GM12878 (cell line): ENCODE data around the gene DDX46. TPM values are rescaled to one million over a fixed set of nuclear protein-coding genes. Genes with fewer than 3 reads are reported as not detected.

Experiments used
- BCL3 ChIP-seq: IDR thresholded peaks from 2 replicates; pipeline ENCODE4 v1.6.1; 2011; ENCODE audit warnings: borderline replicate concordance, low read depth, mild to moderate bottlenecking, moderate library complexity, low read length; ENCODE audit not compliant: insufficient read depth, poor library complexity, severe bottlenecking
- BMI1 ChIP-seq: fragments of 450-650 bp; IDR thresholded peaks from 2 replicates; pipeline ENCODE4 v1.6.1; 2016; ENCODE audit warnings: mild to moderate bottlenecking, moderate library complexity, borderline replicate concordance
- CEBPB ChIP-seq, 2 experiments: fragments of 150-350 bp in 1 of 2; IDR thresholded peaks; 2 replicates each; pipeline ENCODE4 v1.6.1; 2012 to 2014; ENCODE audit warnings: low read depth in 2 of 2, low read length in 2 of 2, borderline replicate concordance in 1 of 2, inconsistent platforms in 1 of 2
- GABPA ChIP-seq: IDR thresholded peaks from 2 replicates; pipeline ENCODE4 v1.6.1; 2014; ENCODE audit warnings: antibody characterized with exemption, low read depth, mild to moderate bottlenecking, inconsistent platforms
- GATAD2B ChIP-seq: fragments of 450-650 bp; conservative IDR thresholded peaks from 2 replicates; pipeline ENCODE4 v1.6.1; 2017; ENCODE audit warnings: low read depth, mild to moderate bottlenecking, moderate library complexity
- MXI1 ChIP-seq: fragments of 150-350 bp; IDR thresholded peaks from 2 replicates; pipeline ENCODE4 v1.6.1; 2011; ENCODE audit warnings: low read depth, mild to moderate bottlenecking, inconsistent platforms, low read length, improper control_type of control experiment
- NBN ChIP-seq: fragments of 450-650 bp; IDR thresholded peaks from 2 replicates; pipeline ENCODE4 v1.6.1; 2016
- NFYA ChIP-seq: IDR thresholded peaks from 2 replicates; pipeline ENCODE4 v1.6.1; 2011; ENCODE audit warnings: low read depth, mild to moderate bottlenecking, low read length, improper control_type of control experiment, borderline replicate concordance
- NRF1 ChIP-seq: conservative IDR thresholded peaks from 2 replicates; pipeline ENCODE4 v1.6.1; 2011; ENCODE audit warnings: mild to moderate bottlenecking, low read depth, low read length, improper control_type of control experiment
- POU2F2 ChIP-seq: IDR thresholded peaks from 3 replicates; pipeline ENCODE4 v1.6.1; 2011; ENCODE audit warnings: low read depth, mild to moderate bottlenecking, low read length, borderline replicate concordance
- RELA ChIP-seq: fragments of 450-650 bp; IDR thresholded peaks from 2 replicates; pipeline ENCODE4 v1.8.0; 2014; ENCODE audit warnings: borderline replicate concordance; ENCODE audit not compliant: partially characterized antibody
- RUNX3 ChIP-seq: IDR thresholded peaks from 2 replicates; pipeline ENCODE4 v1.6.1; 2012; ENCODE audit warnings: low read length, inconsistent platforms
- SMAD1 ChIP-seq: fragments of 450-650 bp; IDR thresholded peaks from 2 replicates; pipeline ENCODE4 v1.6.1; 2018; ENCODE audit warnings: mild to moderate bottlenecking, low read depth; ENCODE audit not compliant: partially characterized antibody
- SP1 ChIP-seq: IDR thresholded peaks from one replicate; pipeline ENCODE4 v1.6.1; 2011; ENCODE audit warnings: low read depth, low read length
- SRF ChIP-seq, 2 experiments: IDR thresholded peaks; 2 replicates each; pipeline ENCODE4 v1.6.1; 2011; ENCODE audit warnings: low read depth in 2 of 2, low read length in 2 of 2, mild to moderate bottlenecking in 1 of 2, moderate library complexity in 1 of 2
- TCF12 ChIP-seq: IDR thresholded peaks from 2 replicates; pipeline ENCODE4 v1.6.1; 2011; ENCODE audit warnings: low read depth, mild to moderate bottlenecking, low read length
- TCF3 ChIP-seq: IDR thresholded peaks from 2 replicates; pipeline ENCODE4 v1.6.1; 2012; ENCODE audit warnings: low read depth, mild to moderate bottlenecking, low read length, borderline replicate concordance; ENCODE audit not compliant: insufficient read depth
- polyA plus RNA-seq, 11 experiments: library from polyadenylated mRNA; depleted of rRNA in 4 of 11; unstranded in 6 of 11; stranded (reverse) in 5 of 11; fragments of >200 nt; fragmentation: Nextera tagmentation in 4 of 11; fragmentation: Illumina TruSeq in 1 of 11; extraction: Ambion mirVana in 4 of 11; extraction: Trizol in 1 of 11; gene quantifications; 1 replicate in 1 of 11; 2 replicates in 10 of 11; pipeline versions ENCODE4 v1.2.1 to v1.2.3, GENCODE V29; 2011 to 2016; ENCODE audit warnings: inconsistent platforms in 2 of 11, missing spikeins in 2 of 11, low read depth in 1 of 11
- total RNA-seq, 4 experiments: library from RNA; depleted of rRNA in 3 of 4; stranded (reverse); fragments of >200 nt in 3 of 4; fragmentation: Illumina TruSeq in 1 of 4; extraction: Trizol in 1 of 4; gene quantifications; 2 replicates each; pipeline versions ENCODE4 v1.2.1 to v1.2.3, GENCODE V29; 2013 to 2021
- TF ChIP-seq, protein P1 (sequence below): fragments of 450-650 bp; IDR thresholded peaks from 2 replicates; pipeline ENCODE4 v1.6.1; 2017; ENCODE audit warnings: antibody characterized with exemption, mild to moderate bottlenecking, moderate library complexity
- TF ChIP-seq, protein P2 (sequence below): IDR thresholded peaks from 2 replicates; pipeline ENCODE4 v1.6.1; 2012; ENCODE audit warnings: low read length, inconsistent platforms
- TF ChIP-seq, protein P3 (sequence below): fragments of 450-650 bp; IDR thresholded peaks from 2 replicates; pipeline ENCODE4 v1.6.1; 2017; ENCODE audit warnings: mild to moderate bottlenecking
- TF ChIP-seq, protein P4 (sequence below): fragments of 450-650 bp; IDR thresholded peaks from 2 replicates; pipeline ENCODE4 v1.6.1; 2016; ENCODE audit warnings: mild to moderate bottlenecking

Gene DDX46
- total and polyA plus RNA-seq, 10 of the 15 experiments (the other 5 are each of a cell fraction or from before 2014, with no cell fraction given) = 23.0 to 77.1 (median 42.2) TPM

DNA sequence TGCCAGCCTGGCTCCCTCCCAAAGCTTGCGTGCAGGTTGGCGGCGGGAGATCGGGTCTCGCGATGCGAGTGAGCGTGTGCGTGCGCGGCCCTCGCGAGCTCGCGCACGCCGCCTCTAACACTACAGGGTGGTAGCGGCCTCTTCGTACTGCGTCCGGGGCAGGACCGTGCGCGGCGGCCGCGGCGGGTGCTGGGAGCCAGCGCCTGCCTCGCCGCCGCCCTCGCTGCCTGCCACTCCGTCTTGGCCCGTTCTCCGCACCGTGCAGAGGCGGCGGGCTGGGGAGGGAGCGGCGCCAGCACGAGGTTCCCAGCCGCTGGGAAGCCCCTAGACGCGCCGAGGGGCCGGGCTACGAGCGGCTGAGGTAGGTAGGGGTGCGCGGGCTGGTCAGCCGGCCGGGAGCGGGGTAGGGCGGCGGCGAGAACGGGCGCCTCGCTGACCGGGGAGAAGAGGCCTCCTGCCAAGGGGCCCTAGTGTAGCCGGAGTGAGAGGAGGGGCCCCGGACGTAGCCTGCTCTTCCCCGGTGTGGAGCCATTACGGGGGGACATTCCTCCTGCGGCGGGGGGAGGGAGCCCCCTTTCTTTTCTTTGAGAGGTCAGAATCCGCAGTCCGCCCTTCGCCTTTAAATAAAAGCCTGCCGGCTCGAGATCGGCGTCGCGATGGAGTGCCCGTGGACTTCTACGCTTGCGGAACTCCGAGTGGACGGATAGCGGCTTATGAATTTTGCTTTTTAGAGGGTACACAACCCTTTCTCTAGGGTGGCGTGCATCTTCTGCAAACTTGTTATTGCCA, 87.5 kb downstream of the DDX46 start, which contains the start of gene C5orf24 (continued):
- TF ChIP-seq BMI1 (no peak), SMAD1 (no peak), TCF3 (peak; percentile 61; the same call in 1 of the 2 replicates), GATAD2B (peak; percentile 94), NBN (no peak), MXI1 (no peak; the same call in none of the 2 replicates), TCF12 (0 out of 2 replicates have a peak, but pooled peaks have one; percentile 35), SRF (IDR thresholded peaks at IDR 0.05; ENCODE audit: low read depth in 2 of 2, low read length in 2 of 2) (no peak), RUNX3 (peak; percentile 11), GABPA (no peak), POU2F2 (peak; percentile 91; the same call in 2 of the 3 replicates), RELA (peak; percentile 57), SP1 (no peak), NFYA (no peak), NRF1 (peak; percentile 91), CEBPB (IDR thresholded peaks at IDR 0.05; ENCODE audit: borderline replicate concordance in 1 of 2, low read depth in 2 of 2, low read length in 2 of 2) (no peak), BCL3 (peak; percentile 79)
- TF ChIP-seq, protein P1, sequence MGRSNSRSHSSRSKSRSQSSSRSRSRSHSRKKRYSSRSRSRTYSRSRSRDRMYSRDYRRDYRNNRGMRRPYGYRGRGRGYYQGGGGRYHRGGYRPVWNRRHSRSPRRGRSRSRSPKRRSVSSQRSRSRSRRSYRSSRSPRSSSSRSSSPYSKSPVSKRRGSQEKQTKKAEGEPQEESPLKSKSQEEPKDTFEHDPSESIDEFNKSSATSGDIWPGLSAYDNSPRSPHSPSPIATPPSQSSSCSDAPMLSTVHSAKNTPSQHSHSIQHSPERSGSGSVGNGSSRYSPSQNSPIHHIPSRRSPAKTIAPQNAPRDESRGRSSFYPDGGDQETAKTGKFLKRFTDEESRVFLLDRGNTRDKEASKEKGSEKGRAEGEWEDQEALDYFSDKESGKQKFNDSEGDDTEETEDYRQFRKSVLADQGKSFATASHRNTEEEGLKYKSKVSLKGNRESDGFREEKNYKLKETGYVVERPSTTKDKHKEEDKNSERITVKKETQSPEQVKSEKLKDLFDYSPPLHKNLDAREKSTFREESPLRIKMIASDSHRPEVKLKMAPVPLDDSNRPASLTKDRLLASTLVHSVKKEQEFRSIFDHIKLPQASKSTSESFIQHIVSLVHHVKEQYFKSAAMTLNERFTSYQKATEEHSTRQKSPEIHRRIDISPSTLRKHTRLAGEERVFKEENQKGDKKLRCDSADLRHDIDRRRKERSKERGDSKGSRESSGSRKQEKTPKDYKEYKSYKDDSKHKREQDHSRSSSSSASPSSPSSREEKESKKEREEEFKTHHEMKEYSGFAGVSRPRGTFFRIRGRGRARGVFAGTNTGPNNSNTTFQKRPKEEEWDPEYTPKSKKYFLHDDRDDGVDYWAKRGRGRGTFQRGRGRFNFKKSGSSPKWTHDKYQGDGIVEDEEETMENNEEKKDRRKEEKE = no peak
- TF ChIP-seq, protein P2, sequence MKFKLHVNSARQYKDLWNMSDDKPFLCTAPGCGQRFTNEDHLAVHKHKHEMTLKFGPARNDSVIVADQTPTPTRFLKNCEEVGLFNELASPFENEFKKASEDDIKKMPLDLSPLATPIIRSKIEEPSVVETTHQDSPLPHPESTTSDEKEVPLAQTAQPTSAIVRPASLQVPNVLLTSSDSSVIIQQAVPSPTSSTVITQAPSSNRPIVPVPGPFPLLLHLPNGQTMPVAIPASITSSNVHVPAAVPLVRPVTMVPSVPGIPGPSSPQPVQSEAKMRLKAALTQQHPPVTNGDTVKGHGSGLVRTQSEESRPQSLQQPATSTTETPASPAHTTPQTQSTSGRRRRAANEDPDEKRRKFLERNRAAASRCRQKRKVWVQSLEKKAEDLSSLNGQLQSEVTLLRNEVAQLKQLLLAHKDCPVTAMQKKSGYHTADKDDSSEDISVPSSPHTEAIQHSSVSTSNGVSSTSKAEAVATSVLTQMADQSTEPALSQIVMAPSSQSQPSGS = no peak
- TF ChIP-seq, protein P3, sequence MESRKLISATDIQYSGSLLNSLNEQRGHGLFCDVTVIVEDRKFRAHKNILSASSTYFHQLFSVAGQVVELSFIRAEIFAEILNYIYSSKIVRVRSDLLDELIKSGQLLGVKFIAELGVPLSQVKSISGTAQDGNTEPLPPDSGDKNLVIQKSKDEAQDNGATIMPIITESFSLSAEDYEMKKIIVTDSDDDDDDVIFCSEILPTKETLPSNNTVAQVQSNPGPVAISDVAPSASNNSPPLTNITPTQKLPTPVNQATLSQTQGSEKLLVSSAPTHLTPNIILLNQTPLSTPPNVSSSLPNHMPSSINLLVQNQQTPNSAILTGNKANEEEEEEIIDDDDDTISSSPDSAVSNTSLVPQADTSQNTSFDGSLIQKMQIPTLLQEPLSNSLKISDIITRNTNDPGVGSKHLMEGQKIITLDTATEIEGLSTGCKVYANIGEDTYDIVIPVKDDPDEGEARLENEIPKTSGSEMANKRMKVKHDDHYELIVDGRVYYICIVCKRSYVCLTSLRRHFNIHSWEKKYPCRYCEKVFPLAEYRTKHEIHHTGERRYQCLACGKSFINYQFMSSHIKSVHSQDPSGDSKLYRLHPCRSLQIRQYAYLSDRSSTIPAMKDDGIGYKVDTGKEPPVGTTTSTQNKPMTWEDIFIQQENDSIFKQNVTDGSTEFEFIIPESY = no peak
- TF ChIP-seq, protein P4, sequence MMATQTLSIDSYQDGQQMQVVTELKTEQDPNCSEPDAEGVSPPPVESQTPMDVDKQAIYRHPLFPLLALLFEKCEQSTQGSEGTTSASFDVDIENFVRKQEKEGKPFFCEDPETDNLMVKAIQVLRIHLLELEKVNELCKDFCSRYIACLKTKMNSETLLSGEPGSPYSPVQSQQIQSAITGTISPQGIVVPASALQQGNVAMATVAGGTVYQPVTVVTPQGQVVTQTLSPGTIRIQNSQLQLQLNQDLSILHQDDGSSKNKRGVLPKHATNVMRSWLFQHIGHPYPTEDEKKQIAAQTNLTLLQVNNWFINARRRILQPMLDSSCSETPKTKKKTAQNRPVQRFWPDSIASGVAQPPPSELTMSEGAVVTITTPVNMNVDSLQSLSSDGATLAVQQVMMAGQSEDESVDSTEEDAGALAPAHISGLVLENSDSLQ = no peak
